ENCODE data around the gene KIF27.
"Not testable (repeated sequence)": the region's sequence is repeated elsewhere in the genome, so short reads cannot be mapped to it uniquely, and the experiment has no call there.

Gene KIF27, protein sequence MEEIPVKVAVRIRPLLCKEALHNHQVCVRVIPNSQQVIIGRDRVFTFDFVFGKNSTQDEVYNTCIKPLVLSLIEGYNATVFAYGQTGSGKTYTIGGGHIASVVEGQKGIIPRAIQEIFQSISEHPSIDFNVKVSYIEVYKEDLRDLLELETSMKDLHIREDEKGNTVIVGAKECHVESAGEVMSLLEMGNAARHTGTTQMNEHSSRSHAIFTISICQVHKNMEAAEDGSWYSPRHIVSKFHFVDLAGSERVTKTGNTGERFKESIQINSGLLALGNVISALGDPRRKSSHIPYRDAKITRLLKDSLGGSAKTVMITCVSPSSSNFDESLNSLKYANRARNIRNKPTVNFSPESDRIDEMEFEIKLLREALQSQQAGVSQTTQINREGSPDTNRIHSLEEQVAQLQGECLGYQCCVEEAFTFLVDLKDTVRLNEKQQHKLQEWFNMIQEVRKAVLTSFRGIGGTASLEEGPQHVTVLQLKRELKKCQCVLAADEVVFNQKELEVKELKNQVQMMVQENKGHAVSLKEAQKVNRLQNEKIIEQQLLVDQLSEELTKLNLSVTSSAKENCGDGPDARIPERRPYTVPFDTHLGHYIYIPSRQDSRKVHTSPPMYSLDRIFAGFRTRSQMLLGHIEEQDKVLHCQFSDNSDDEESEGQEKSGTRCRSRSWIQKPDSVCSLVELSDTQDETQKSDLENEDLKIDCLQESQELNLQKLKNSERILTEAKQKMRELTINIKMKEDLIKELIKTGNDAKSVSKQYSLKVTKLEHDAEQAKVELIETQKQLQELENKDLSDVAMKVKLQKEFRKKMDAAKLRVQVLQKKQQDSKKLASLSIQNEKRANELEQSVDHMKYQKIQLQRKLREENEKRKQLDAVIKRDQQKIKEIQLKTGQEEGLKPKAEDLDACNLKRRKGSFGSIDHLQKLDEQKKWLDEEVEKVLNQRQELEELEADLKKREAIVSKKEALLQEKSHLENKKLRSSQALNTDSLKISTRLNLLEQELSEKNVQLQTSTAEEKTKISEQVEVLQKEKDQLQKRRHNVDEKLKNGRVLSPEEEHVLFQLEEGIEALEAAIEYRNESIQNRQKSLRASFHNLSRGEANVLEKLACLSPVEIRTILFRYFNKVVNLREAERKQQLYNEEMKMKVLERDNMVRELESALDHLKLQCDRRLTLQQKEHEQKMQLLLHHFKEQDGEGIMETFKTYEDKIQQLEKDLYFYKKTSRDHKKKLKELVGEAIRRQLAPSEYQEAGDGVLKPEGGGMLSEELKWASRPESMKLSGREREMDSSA (N-terminal part only)

DNA sequence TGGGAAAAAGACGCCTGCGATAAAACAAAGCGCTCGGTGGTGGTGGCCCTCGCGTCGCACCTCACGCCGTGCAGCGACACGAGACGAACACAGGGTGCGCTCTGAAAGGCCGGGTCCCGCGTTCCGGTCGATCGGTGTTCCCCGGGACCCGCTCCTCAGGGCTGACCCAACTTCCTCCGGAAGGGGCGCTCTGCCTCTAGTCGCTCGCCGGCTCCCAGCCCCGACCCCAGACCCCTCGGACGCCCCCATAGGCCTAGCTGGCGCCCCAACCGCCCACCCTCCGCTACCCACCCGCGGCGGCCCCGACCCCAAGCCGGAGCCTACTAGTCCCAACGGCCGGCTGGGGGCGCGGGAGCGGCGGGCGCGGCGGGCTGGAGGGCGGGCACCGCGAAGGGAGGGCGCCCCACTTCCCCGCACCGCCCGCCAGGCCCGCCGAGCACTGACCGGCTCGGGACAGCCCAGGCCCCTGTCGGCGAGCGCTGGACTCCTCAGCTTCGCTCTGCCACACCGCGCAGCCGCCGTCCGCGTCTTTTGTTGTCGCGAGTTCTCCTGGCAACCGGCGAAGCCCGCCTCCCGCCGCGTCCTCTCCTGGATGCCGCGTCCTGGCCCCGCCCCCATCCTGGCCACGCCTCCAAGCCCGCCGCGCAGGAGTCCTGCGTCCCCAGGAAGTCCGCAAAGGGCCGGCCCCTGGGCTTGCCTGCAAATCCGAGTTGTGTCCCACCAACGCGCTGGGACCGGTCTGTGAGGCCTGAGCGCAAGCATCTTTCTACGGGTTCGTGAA lies at the start of gene KIF27:
KIF27 (minus strand) TSS at position 506 of the 781 bp plus-strand sequence. CDS start 5,841 bp downstream, outside the sequence.
- DNase-seq, result peak; percentile 91

DNA sequence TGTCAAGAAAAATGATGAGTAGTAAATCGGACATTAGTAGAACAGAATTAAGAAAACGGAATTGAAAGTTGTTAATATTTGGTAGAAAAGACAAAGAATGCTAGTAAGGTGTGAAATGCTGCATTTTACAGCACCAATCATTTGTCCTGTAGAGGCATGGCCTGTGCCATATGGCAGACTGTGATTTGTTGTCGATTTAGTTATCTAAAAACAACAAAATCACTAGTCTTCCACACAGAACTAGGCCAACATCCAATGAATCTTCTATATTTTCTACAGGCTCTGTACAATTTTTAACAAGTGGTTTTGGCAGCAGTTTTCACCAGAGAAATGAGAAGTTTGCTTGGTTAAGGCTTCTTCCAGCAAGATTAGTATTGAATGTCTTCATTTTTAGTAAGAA lies 48.4 kb upstream of the KIF27 start:
- DNase-seq, result no peak

DNA sequence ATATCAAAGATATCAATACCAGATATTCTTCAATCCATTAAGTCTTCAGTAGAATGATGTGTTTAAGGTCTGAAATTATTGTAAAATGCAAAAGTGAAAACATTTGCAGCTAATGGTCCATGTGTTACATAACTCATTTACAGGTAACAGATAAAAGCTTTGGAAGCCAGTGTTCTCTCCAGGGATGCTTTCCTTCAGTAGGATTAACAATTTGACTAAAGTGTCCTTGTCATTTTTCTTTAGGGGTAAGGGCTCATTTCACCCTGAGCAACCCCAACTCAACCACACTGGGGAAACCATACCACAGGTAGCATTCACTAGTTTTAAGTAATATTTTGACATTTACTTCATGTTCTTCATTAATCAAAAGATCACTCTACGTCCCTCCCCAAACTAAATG lies 45.8 kb upstream of the KIF27 start:
- DNase-seq, result no peak

DNA sequence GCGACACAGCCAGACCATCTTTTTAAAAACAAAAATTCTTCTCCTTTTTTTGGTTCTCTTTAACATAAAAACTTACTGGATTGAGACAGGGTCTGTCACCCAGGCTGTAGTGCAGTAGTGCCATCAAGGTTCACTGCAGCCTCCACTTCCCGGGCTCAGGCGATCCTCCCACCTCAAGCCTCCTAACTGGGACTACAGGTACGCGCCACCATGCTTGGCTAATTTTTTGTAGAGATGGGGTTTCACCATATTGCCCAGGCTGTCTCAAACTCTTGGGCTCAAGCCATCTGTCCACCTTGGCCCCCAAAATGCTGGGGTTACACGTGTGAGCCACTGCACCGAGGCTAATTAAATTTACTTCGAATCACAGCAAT lies 45.0 kb upstream of the KIF27 start:
- no peak for DNase-seq

DNA sequence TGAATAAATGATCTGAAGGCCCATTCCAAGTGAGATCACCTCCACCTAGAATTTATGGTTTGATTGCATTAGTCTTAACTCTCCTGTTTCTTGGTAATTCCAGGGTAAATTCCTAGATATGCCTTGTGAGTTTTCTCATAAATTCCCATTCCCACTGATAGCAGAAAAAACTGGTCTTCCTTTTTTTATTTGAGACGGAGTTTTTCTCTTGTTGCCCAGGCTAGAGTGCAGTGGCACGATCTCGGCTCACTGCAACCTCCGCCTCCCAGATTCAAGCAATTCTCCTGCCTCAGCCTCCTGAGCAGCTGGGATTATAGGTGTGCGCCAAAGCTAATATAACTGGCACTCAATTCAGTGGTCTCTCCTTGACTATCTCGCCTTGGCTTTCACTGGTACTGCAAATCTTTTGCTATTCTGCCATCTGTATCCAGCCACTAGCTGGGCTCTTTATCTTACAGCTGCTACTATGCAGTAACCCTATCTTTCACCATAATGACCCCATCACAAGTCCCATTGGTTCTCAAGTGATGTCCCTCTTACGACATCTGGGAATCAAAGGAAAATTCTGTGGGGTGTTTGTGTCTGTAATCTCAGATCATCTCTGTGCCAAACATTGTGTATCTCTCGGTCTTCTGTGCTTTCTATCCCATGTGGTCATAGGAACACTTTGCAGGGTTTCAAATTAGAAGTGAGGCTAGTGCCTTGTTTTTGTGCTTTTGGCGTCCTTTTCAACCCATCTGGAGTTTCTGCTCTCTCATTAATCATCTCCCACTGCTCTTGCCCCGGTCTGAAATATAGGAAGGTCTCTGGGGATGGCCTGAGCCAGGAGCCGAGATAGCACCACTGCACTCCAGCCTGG lies 44.3 kb upstream of the KIF27 start:
- no peak for DNase-seq

DNA sequence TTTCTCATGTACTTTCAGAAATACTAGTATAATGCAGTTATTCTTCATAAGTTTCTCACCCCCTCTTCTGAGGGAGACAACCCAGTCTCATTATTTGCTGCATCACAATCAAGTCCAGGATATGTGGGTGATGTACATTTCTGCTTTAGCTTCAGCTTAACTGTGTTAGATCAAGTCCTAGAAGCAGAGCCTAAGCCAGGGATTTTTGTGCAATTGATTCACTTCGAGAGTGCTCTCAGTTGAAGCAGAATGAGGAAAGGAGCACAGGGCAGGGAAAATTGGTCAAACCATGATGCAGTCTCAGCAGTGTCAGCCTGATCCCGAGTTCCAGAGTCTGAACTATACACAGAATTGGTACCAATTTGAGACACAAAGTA lies 43.7 kb upstream of the KIF27 start:
- DNase-seq, result no peak

DNA sequence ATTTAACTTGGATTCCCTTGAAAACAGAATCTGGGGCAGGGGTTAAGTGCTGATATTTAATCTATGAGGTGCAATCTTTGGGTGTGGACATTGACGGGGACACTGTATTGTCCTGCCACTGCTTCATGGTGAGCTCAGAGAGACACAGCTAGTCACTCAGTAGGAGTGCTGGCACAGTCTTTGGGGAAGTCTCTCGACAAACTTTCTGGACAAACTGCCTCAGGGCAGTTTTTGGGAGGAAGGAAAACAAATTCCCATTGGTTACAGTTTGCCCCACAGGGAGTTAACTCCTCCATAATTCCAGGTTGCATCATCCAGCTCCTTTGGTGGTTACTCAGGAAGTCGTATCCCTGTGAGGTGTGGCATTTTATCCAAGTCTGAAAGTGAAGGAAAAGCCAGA lies 40.9 kb upstream of the KIF27 start:
- DNase-seq, result no peak

DNA sequence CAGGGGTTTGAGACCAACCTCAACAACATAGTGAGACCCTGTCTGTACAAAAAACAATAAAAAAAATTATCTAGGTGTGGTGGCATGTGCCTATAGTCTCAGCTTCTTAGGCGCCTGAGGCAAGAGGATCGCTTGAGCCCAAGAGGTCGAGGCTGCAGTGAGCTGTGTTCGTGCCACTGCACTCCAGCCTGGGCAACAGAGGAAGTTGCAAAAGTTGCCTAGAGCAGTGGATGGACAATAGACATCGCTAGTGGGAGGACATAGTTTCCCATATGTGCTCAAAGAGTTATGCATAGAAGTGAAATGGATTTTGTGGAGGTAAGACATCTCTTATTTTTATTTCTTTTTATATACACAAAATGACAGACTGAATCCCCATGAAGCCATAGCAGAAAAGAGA lies 39.8 kb upstream of the KIF27 start:
- DNase-seq, result no peak

DNA sequence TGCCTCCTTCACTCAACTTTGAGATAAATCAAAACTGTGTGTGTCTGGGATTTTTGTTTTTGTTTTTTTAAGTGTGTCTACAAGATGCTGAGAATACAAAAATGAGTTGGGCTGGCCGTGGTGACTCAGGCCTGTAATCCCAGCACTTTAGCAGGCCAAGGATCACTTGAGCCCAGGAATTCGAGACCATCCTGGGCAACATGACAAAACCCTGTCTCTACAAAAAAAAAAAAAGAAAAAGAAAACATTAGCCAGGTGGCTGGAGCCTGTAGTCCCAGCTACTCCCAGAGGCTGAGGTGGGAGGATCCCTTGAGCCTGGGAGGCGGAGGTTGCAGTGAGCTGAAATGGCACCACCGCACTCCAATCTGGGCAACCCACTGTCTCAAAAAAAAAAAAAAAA lies 37.8 kb upstream of the KIF27 start:
- DNase-seq, result no peak

DNA sequence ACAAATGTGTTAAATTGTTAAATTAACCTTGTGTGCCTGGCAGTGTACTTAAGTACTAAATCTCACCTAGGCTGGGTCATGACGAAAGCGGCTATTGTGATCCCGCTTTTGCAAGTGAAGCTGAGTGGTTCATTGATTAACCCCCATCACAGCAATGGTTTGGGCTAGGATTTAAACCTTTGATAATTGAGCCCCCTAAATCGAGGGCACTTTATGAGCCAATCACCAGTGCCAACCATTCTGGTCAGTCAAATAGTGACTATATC lies 35.9 kb upstream of the KIF27 start:
- no peak for DNase-seq

DNA sequence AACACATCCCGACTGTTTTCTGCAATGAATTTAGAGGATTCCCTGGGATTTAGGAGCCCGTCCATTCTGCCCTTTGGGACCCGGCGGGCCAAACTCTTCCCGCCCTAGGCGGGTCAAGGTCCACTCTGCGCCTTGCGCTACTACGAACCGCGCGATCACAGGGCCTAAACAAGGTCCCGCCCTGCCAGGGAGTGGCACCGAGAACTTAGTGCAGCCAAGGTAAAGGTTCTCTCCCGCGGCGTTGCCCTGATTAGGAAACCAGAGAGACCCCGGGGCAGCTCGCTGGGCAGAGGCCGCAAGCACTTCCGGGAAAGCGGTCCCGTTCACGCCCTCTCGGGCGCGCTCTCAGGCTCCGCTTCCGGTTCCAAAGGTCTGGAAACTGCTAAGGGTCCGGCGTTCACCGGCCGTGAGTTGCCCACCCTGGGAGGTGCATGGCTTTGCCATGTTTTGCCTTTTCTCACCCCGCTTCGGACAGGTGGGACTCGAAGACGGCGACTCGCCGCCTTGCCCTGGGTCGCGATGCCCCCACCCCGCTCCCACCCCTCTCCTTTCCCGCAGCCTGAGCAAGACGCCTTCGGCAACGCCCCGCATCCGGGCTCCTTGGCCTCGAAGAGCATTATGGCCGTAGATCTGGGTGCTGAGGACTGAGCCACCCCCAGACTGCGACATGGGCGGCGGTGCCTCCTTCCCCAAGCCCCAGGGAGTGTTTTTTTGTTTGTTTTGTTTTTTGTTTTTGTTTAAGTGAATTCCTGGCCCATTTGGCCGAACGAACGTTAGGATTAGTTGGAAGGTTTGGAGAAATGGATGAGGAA lies 35.4 kb upstream of the KIF27 start:
- DNase-seq, result no peak

DNA sequence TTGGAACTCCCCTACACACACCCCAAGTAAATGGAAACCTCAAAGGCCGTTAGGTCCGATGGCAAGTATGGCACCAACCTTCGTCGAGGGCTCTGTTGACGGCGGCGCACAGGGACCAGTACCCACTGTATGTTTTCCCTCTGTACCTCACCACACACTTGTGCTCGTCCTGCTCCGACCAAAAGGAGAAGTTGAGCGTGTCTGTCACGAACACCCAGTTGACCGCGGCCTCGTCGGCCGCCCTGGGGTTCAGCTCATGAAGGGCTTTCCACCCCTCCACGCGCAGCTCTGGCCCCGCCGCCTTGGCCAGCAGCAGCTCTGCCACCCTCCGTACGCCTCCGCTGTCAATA lies 34.8 kb upstream of the KIF27 start:
- no peak for DNase-seq

DNA sequence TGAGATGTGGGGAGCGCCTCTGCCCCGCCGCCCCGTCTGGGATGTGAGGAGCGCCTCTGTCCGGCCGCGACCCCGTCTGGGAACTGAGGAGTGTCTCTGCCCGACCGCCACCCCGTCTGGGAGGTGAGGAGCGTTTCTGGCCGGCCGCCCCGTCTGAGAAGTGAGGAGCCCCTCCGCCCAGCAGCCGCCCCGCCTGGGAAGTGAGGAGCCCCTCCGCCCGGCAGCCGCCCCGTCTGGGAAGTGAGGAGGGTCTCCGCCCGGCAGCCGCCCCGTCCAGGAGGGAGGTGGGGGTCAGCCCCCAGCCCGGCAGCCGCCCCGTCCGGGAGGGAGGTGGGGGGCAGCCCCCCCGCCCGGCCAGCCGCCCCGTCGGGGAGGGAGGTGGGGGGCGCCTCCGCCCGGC lies 26.9 kb upstream of the KIF27 start:
- DNase-seq, result not testable (repeated sequence)

DNA sequence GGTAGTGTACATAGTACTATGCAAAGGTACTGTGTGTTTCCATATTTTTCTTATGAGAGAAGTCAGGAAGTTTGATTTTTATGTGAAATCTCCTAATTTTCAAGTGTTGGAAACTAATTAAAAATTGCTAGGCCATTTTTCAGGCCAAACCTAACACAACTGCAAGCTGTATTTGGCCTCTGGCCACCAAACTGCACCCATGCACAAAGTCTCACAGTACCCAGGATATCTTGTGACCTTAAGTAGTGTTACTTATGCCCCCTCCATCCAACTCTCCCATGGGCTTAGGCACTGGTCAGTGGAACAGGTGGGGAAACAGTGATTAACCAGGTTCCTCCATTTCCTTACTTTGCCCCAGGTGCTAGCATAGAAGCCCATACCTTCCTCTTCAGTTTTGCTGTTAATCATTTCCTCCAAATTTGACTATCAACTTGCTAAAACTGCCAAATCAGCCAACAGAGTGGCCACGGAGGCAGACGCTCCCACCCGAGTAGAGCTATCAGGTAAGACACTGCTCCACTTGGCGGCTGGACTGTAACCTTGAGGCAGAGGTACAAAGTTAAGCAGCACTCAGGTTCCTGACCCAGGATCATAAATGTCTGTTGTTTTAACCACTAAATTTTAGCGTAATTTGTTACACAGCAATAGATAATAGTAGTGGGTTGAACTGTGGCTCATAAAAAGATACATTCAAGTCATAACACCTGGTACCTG lies 19.5 kb upstream of the KIF27 start:
- DNase-seq, result no peak

DNA sequence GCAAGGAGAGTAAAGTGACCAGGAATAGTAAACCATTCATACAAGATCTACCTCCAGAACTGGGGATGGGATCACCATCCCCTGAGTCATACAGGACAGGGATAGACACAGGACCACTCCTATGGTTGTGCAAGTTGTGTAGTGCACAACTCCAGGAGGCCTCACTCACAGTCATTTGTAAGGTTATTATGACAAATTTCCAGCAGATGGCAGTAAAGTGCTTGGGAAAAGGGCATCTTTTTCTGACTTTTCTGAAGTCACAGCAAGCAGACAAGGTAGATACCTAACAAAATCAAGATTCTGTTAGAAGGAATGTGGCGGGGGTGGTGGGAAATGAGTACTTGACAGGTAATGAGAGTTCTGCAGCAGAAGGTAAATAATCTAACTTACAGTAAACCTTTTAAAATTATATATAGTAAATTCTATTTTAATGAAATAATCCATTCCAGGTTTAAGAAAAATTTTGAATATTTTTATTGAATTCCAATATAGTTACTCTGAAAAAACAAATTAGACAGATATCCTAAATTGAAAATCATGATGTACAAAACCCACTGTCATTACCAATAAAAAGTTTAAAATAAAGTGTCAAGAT lies 16.7 kb upstream of the KIF27 start:
- DNase-seq, result peak; percentile 29

DNA sequence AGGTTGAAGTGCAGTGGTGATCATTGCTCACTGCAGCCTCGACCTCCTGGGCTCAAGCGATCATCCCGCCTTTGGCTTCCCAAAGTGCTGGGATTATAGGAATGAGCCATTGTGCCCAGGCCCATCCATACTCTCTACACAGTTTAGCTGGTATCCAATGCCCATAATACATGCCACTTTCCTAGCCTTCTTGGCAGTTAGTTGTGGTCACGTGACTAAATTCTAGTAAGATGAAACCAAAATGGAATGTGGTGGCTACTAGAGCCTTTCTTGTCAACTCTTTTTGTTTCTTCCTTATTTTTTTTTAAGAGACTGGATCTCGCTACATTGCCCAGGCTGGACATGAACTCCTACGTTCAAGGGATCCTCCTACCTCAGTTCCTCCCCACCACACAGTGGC lies 15.3 kb upstream of the KIF27 start:
- DNase-seq, result no peak

DNA sequence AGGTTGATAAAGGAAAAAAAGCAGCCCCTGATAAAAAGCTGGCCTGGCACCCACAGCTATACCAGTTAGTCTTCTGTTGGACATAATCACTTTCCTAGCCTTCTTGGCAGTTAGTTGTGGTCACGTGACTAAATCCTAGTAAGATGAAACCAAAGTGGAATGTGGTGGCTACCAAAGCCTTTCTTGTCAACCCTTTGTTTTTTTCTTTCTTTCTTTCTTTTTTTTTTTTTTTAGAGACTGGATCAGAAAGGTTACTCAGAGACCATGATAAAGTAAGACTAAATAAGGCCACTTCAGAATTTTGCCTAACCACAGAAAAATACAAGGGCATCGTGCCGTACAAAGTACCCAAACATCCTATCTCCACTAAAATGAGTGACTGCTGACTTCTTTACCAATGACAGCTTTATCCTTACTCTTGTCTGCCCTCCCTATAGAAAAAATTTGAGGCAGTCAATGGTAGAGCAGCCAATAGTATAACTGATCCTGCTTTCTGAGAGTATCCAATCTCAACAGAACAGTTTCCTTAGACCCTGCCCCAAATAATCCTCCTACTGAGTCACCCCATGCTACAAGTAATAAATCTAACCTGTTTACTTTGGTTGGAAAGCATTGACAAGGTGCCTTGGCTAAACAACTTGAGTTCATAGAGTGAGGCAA lies 14.2 kb upstream of the KIF27 start:
- DNase-seq, result no peak

DNA sequence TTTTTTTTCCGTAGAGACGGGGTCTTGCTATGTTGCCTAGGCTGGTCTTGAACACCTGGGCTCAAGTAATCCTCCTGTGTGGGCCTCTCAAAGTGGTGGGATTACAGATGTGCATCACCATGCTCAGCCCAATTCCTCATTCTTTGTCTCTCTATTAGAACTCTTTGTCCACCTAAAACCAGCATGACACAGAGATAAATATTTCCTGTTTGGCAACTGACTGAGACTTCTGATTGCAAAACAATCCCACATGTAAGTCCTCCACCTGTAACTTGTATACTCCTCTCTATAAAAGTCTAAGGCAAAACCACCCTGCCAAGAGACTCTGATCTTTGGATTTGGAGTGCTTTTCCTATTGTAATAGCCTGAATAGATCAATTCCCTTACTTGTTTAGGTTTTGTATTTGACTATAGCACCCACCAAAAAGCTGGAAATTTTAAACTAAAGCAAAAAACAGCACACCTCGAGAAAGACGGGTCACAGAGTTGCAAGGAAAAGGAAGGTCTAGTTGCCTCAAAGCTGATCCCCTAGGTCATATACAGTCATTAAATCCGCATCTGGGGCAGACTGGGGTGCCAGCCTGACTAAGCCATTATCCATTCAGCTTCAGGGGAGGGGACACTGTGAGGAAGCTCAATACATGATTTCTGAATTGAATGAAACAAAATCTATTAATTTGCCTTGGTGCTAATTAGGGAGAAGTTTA lies 13.5 kb upstream of the KIF27 start:
- no peak for DNase-seq

DNA sequence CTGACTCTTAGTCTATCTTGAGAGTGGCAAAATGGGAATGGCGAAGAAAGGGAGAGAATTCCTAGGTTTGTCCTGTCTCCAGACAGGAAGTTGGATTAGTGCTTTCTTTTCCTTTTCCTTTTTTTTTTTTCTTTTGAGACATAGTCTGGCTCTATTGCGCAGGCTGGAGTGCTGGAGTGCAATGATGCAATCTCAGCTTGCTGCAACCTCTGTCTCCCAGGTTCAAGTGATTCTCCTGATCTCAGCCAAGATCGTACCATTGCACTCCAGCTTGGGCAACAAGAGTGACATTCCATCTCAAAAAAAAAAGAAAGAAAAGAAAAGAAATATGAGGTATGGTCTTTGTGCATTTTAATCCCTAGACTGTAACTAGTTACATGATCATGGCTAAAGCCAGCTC lies 12.6 kb upstream of the KIF27 start:
- no peak for DNase-seq
